Nephron progenitor cell (in vitro differentiated cells): ENCODE results near the gene DGCR8.
"Not testable (repeated sequence)": the region's sequence is repeated elsewhere in the genome, so short reads cannot be mapped to it uniquely, and the experiment has no call there.

Experiments used
- DNase-seq: peaks from one replicate; pipeline ENCODE4 v3.0.0; 2021
- H3K27ac Mint-ChIP-seq: 2 replicates; pipeline ENCODE4 v1.8.0; 2021; ENCODE audit warnings: mild to moderate bottlenecking, moderate library complexity, mixed read lengths
- H3K27me3 Mint-ChIP-seq: 2 replicates; pipeline ENCODE4 v1.8.0; 2021; ENCODE audit warnings: mild to moderate bottlenecking, low read depth, mixed read lengths; ENCODE audit not compliant: poor library complexity
- H3K36me3 Mint-ChIP-seq: 2 replicates; pipeline ENCODE4 v1.8.0; 2021; ENCODE audit warnings: low read depth, mixed read lengths
- H3K4me1 Mint-ChIP-seq: 2 replicates; pipeline ENCODE4 v1.8.0; 2021; ENCODE audit warnings: mixed read lengths
- H3K4me3 Mint-ChIP-seq: 2 replicates; pipeline ENCODE4 v1.8.0; 2021; ENCODE audit warnings: mild to moderate bottlenecking, moderate library complexity, mixed read lengths
- H3K9me3 Mint-ChIP-seq: 2 replicates; pipeline ENCODE4 v1.8.0; 2021; ENCODE audit warnings: mild to moderate bottlenecking, moderate library complexity, mixed read lengths
- CTCF ChIP-seq: fragments of 200-600 bp; sonication (generic); IDR thresholded peaks from 2 replicates; pipeline ENCODE4 v1.5.0; 2021; ENCODE audit warnings: antibody characterized with exemption

Gene DGCR8

GRCh38 chr22:20063271-20064139 is 16.5 kb upstream of the DGCR8 start:
- Mint-ChIP-seq H3K27me3 (no peaks in the 10 kb centered on the region), H3K36me3 (no peaks in the 10 kb centered on the region), H3K4me1 (peaks cover 19% of the 10 kb centered on the region), H3K9me3 (no peaks in the 10 kb centered on the region), H3K27ac (no peak overlapping the region), H3K4me3 (no peak overlapping the region)
- no peak for TF ChIP-seq CTCF
- no peak for DNase-seq

GRCh38 chr22:20064140-20064480 is 15.9 kb upstream of the DGCR8 start:
- no peaks in the 10 kb centered on the region for H3K27me3 Mint-ChIP-seq
- H3K9me3 Mint-ChIP-seq = no peaks in the 10 kb centered on the region
- TF ChIP-seq CTCF = no peak
- H3K4me3 Mint-ChIP-seq = no peak overlapping the region
- no peak overlapping the region for H3K27ac Mint-ChIP-seq
- no peak for DNase-seq
- peaks cover 13% of the 10 kb centered on the region for H3K4me1 Mint-ChIP-seq
- H3K36me3 Mint-ChIP-seq = no peaks in the 10 kb centered on the region

GRCh38 chr22:20064545-20065262 is 15.3 kb upstream of the DGCR8 start:
- Mint-ChIP-seq H3K4me3 (no peak overlapping the region), H3K36me3 (no peaks in the 10 kb centered on the region), H3K27ac (no peak overlapping the region), H3K9me3 (no peaks in the 10 kb centered on the region), H3K27me3 (no peaks in the 10 kb centered on the region), H3K4me1 (peaks cover 9% of the 10 kb centered on the region)
- DNase-seq = no peak
- no peak for TF ChIP-seq CTCF

GRCh38 chr22:20065896-20066616 is 14.0 kb upstream of the DGCR8 start:
- no peaks in the 10 kb centered on the region for H3K9me3 Mint-ChIP-seq
- no peak for TF ChIP-seq CTCF
- peaks cover 9% of the 10 kb centered on the region for H3K4me1 Mint-ChIP-seq
- H3K27ac Mint-ChIP-seq = no peak overlapping the region
- DNase-seq = no peak
- H3K4me3 Mint-ChIP-seq = no peak overlapping the region
- H3K27me3 Mint-ChIP-seq = no peaks in the 10 kb centered on the region
- H3K36me3 Mint-ChIP-seq = no peaks in the 10 kb centered on the region

GRCh38 chr22:20066617-20067383 is 13.2 kb upstream of the DGCR8 start:
- Mint-ChIP-seq H3K27me3 (no peaks in the 10 kb centered on the region), H3K27ac (no peak overlapping the region), H3K4me3 (no peak overlapping the region), H3K36me3 (no peaks in the 10 kb centered on the region), H3K4me1 (peaks cover 9% of the 10 kb centered on the region), H3K9me3 (no peaks in the 10 kb centered on the region)
- no peak for TF ChIP-seq CTCF
- no peak for DNase-seq

GRCh38 chr22:20067384-20067682 is 12.7 kb upstream of the DGCR8 start:
- not testable (repeated sequence) for H3K36me3 Mint-ChIP-seq, H3K27ac Mint-ChIP-seq, H3K9me3 Mint-ChIP-seq, H3K27me3 Mint-ChIP-seq, H3K4me3 Mint-ChIP-seq, H3K4me1 Mint-ChIP-seq, DNase-seq
